Loucy (cell line): Measurements from ENCODE around the gene ARMC5.

Experiments used
- H2AFZ ChIP-seq: fragments of 200-600 bp; sonication (generic); 2 replicates; pipeline ENCODE4 v1.6.0; 2016; ENCODE audit warnings: antibody characterized with exemption, mild to moderate bottlenecking, low read length, moderate library complexity
- H3F3A ChIP-seq: fragments of 200-600 bp; 2 replicates; pipeline ENCODE4 v1.6.0; 2016; ENCODE audit warnings: antibody characterized with exemption, low read depth, mild to moderate bottlenecking
- H3K27me3 ChIP-seq: fragments of 200-600 bp; sonication (generic); 2 replicates; pipeline ENCODE4 v1.6.1; 2014; ENCODE audit warnings: low read length, mild to moderate bottlenecking; ENCODE audit not compliant: insufficient read depth, poor library complexity, severe bottlenecking
- H3K36me3 ChIP-seq: fragments of 200-600 bp; sonication (generic); 2 replicates; pipeline ENCODE4 v1.6.1; 2016; ENCODE audit warnings: low read length; ENCODE audit not compliant: insufficient read depth
- H3K4me1 ChIP-seq: fragments of 200-600 bp; sonication (generic); 2 replicates; pipeline ENCODE4 v1.5.1; 2014; ENCODE audit warnings: low read length, mild to moderate bottlenecking; ENCODE audit not compliant: insufficient read depth, poor library complexity, severe bottlenecking
- H3K4me2 ChIP-seq: fragments of 200-600 bp; sonication (generic); 2 replicates; pipeline ENCODE4 v1.6.0; 2014; ENCODE audit warnings: antibody characterized with exemption, low read length, low read depth, mild to moderate bottlenecking; ENCODE audit not compliant: poor library complexity, severe bottlenecking
- H3K4me3 ChIP-seq: fragments of 200-600 bp; sonication (generic); 2 replicates; pipeline ENCODE4 v1.5.1; 2014; ENCODE audit warnings: low read length, mild to moderate bottlenecking, mixed read lengths; ENCODE audit not compliant: poor library complexity, severe bottlenecking
- H3K79me2 ChIP-seq: fragments of 200-600 bp; sonication (generic); 2 replicates; pipeline ENCODE4 v1.6.1; 2014; ENCODE audit warnings: low read length; ENCODE audit not compliant: insufficient read depth
- H3K9ac ChIP-seq: fragments of 200-600 bp; sonication (generic); 2 replicates; pipeline ENCODE4 v1.6.0; 2014; ENCODE audit warnings: mild to moderate bottlenecking, low read depth, low read length, moderate library complexity; ENCODE audit not compliant: poor library complexity, severe bottlenecking
- H3K9me2 ChIP-seq: fragments of 200-600 bp; sonication (generic); replicated peaks from 2 replicates; pipeline ENCODE4 v1.6.1; 2016; ENCODE audit warnings: low read depth, low read length, mixed read lengths
- H3K9me3 ChIP-seq: fragments of 200-600 bp; sonication (generic); 2 replicates; pipeline ENCODE4 v1.6.1; 2014; ENCODE audit warnings: mild to moderate bottlenecking, antibody characterized with exemption, low read length, low read depth; ENCODE audit not compliant: insufficient read depth
- H4K20me1 ChIP-seq: fragments of 200-600 bp; sonication (generic); 2 replicates; pipeline ENCODE4 v1.6.0; 2014; ENCODE audit warnings: antibody characterized with exemption, low read length, mild to moderate bottlenecking; ENCODE audit not compliant: insufficient read depth, poor library complexity, severe bottlenecking
- CTCF ChIP-seq: fragments of 200-600 bp; sonication (generic); conservative IDR thresholded peaks from 2 replicates; pipeline ENCODE4 v1.5.1; 2014; ENCODE audit warnings: mild to moderate bottlenecking, antibody characterized with exemption, low read length
- EZH2phosphoT487 ChIP-seq: fragments of 200-600 bp; IDR thresholded peaks from 2 replicates; pipeline ENCODE4 v1.6.1; 2018; ENCODE audit warnings: antibody characterized with exemption, mild to moderate bottlenecking, moderate library complexity, borderline replicate concordance

The ARMC5 gene

GRCh38 chr16:31489298-31489564 lies 29.9 kb downstream of the ARMC5 start:
- H3K4me3 ChIP-seq: no peak overlapping the region
- H3K9ac ChIP-seq: no peak overlapping the region
- H3K9me2 ChIP-seq: no peaks in the 10 kb centered on the region
- no peak overlapping the region for H2AFZ ChIP-seq
- H3K27me3 ChIP-seq: no peaks in the 10 kb centered on the region
- no peaks in the 10 kb centered on the region for H4K20me1 ChIP-seq
- H3F3A ChIP-seq: no peaks in the 10 kb centered on the region
- H3K4me2 ChIP-seq: no peak overlapping the region
- H3K4me1 ChIP-seq: no peaks in the 10 kb centered on the region
- H3K79me2 ChIP-seq: no peaks in the 10 kb centered on the region
- H3K36me3 ChIP-seq: peaks cover 25% of the 10 kb centered on the region; the same call in 1 of the 2 replicates
- H3K9me3 ChIP-seq: no peaks in the 10 kb centered on the region
- no peak for TF ChIP-seq EZH2phosphoT487

GRCh38 chr16:31489616-31490584 lies 30.6 kb downstream of the ARMC5 start:
- Histone ChIP-seq H2AFZ (no peak overlapping the region), H3F3A (no peaks in the 10 kb centered on the region), H3K27me3 (no peaks in the 10 kb centered on the region), H3K79me2 (no peaks in the 10 kb centered on the region), H3K9ac (no peak overlapping the region), H3K36me3 (peaks cover 25% of the 10 kb centered on the region; the same call in 1 of the 2 replicates), H4K20me1 (no peaks in the 10 kb centered on the region), H3K9me2 (no peaks in the 10 kb centered on the region), H3K4me1 (no peaks in the 10 kb centered on the region), H3K4me2 (no peak overlapping the region), H3K4me3 (no peak overlapping the region), H3K9me3 (no peaks in the 10 kb centered on the region)
- TF ChIP-seq CTCF (no peak), EZH2phosphoT487 (no peak)

- no peaks in the 10 kb centered on the region for H3K9me3 ChIP-seq
- no peaks in the 10 kb centered on the region for H3F3A ChIP-seq
- no peaks in the 10 kb centered on the region for H3K4me1 ChIP-seq
- TF ChIP-seq EZH2phosphoT487 (no peak), CTCF (no peak)
- no peak overlapping the region for H3K4me3 ChIP-seq
- H3K79me2 ChIP-seq: no peaks in the 10 kb centered on the region
- no peak overlapping the region for H3K9ac ChIP-seq
- H2AFZ ChIP-seq: no peak overlapping the region
- peaks cover 40% of the 10 kb centered on the region; the same call in 1 of the 2 replicates for H3K36me3 ChIP-seq
- no peak overlapping the region for H3K4me2 ChIP-seq
- H3K9me2 ChIP-seq: no peaks in the 10 kb centered on the region
- no peaks in the 10 kb centered on the region for H4K20me1 ChIP-seq
- no peaks in the 10 kb centered on the region for H3K27me3 ChIP-seq
Observed at GRCh38 chr16:31491778-31492418, 32.6 kb downstream of the ARMC5 start.
